GM23248 (cell line): ENCODE measurements around the gene CMPK2. TPM values are rescaled to one million over a fixed set of nuclear protein-coding genes. Genes with fewer than 3 reads are reported as not detected.

ENCODE experiments used
- DNase-seq: peaks from one replicate; pipeline ENCODE4 v3.0.0-alpha.2; 2015
- H2AFZ ChIP-seq: fragments of 200-600 bp; sonication (generic); 2 replicates; pipeline ENCODE4 v1.6.1; 2016; ENCODE audit warnings: antibody characterized with exemption
- H3F3A ChIP-seq: fragments of 200-600 bp; sonication (generic); 2 replicates; pipeline ENCODE4 v1.6.1; 2016; ENCODE audit warnings: mild to moderate bottlenecking, antibody characterized with exemption, mixed run types; ENCODE audit not compliant: insufficient read depth
- H3K27ac ChIP-seq: fragments of 200-600 bp; sonication (generic); 2 replicates; pipeline ENCODE4 v1.5.1; 2016; ENCODE audit warnings: mild to moderate bottlenecking
- H3K27me3 ChIP-seq: fragments of 200-600 bp; sonication (generic); replicated peaks from 2 replicates; pipeline ENCODE4 v1.6.1; 2016; ENCODE audit warnings: mild to moderate bottlenecking; ENCODE audit not compliant: insufficient read depth
- H3K36me3 ChIP-seq: fragments of 200-600 bp; sonication (generic); 2 replicates; pipeline ENCODE4 v1.6.1; 2016; ENCODE audit warnings: low read depth, mild to moderate bottlenecking
- H3K4me1 ChIP-seq: fragments of 200-600 bp; sonication (generic); 2 replicates; pipeline ENCODE4 v1.6.1; 2016; ENCODE audit warnings: mild to moderate bottlenecking; ENCODE audit not compliant: insufficient read depth
- H3K4me2 ChIP-seq: fragments of 200-600 bp; sonication (generic); one replicate; pipeline ENCODE4 v1.6.1; 2016; ENCODE audit warnings: mild to moderate bottlenecking; ENCODE audit not compliant: unreplicated experiment
- H3K4me3 ChIP-seq: fragments of 200-600 bp; sonication (generic); 2 replicates; pipeline ENCODE4 v1.5.1; 2016; ENCODE audit warnings: mild to moderate bottlenecking
- H3K79me2 ChIP-seq: fragments of 200-600 bp; sonication (generic); 2 replicates; pipeline ENCODE4 v1.6.1; 2016; ENCODE audit warnings: mild to moderate bottlenecking; ENCODE audit not compliant: insufficient read depth
- H3K9ac ChIP-seq: fragments of 200-600 bp; sonication (generic); 2 replicates; pipeline ENCODE4 v1.6.1; 2016; ENCODE audit warnings: mild to moderate bottlenecking
- H3K9me2 ChIP-seq: fragments of 200-600 bp; sonication (generic); 2 replicates; pipeline ENCODE4 v1.6.1; 2016; ENCODE audit warnings: mixed run types, mild to moderate bottlenecking, moderate library complexity; ENCODE audit not compliant: insufficient read depth
- H3K9me3 ChIP-seq: fragments of 200-600 bp; sonication (generic); one replicate; pipeline ENCODE4 v1.6.1; 2017; ENCODE audit warnings: low read depth
- H4K20me1 ChIP-seq: fragments of 200-600 bp; sonication (generic); 2 replicates; pipeline ENCODE4 v1.6.0; 2016; ENCODE audit not compliant: insufficient read depth
- EZH2 ChIP-seq: fragments of 200-600 bp; sonication (generic); IDR thresholded peaks from 2 replicates; pipeline ENCODE4 v1.6.1; 2018; ENCODE audit warnings: antibody characterized with exemption, mild to moderate bottlenecking; ENCODE audit not compliant: insufficient read depth, poor library complexity, severe bottlenecking
- EZH2phosphoT487 ChIP-seq: fragments of 200-600 bp; sonication (generic); IDR thresholded peaks from 2 replicates; pipeline ENCODE4 v1.6.1; 2018; ENCODE audit warnings: antibody characterized with exemption, moderate library complexity, mild to moderate bottlenecking, low read depth; ENCODE audit not compliant: insufficient read depth
- WGBS, 2 experiments: methylation state at CpG; one replicate each; pipeline ENCODE4 v1.1.6; 2015 to 2017; ENCODE audit warnings: low lambda C conversion rate in 2 of 2, low coverage in 1 of 2; ENCODE audit errors: missing lambda C conversion rate in 2 of 2; 5-methylcytosine and 5-hydroxymethylcytosine counted together
- in situ Hi-C: fragments of 300-500 bp; cut with MboI; formaldehyde crosslinking; loops from 2 replicates; pipeline ENCODE4 v1.15.0; 2020
- polyA plus RNA-seq: library from polyadenylated mRNA; unstranded; fragments of >200 nt; fragmentation: Nextera tagmentation; extraction: Ambion mirVana; gene quantifications from 2 replicates; pipeline ENCODE4 v1.2.1, GENCODE V29; 2016
- total RNA-seq: library from RNA; depleted of rRNA; stranded (reverse); fragments of >200 nt; shearing (Covaris generic); gene quantifications from 2 replicates; pipeline ENCODE4 v1.2.3, GENCODE V29; 2014

CMPK2 gene
- total and polyA plus RNA-seq, 2 experiments from 2014 or later: 0.11 TPM; not detected in 1

- H3K9ac ChIP-seq: no peak overlapping the region
- H2AFZ ChIP-seq: no peak overlapping the region
- no peaks in the 10 kb centered on the region for H3K27me3 ChIP-seq
- in situ Hi-C loops: no loop called here
- no peaks in the 10 kb centered on the region for H4K20me1 ChIP-seq
- no peak for TF ChIP-seq EZH2phosphoT487
- no peak for TF ChIP-seq EZH2
- no peak overlapping the region for H3K27ac ChIP-seq
- H3K79me2 ChIP-seq: no peaks in the 10 kb centered on the region
- DNase-seq: no peak
- H3K4me3 ChIP-seq: no peak overlapping the region
- no peaks in the 10 kb centered on the region for H3K9me3 ChIP-seq
- H3F3A ChIP-seq: no peaks in the 10 kb centered on the region
- 88% methylated on average over 21 of the region's 21 CpGs for WGBS, 2 experiments
- no peaks in the 10 kb centered on the region for H3K4me1 ChIP-seq
- H3K36me3 ChIP-seq: no peaks in the 10 kb centered on the region
- no peaks in the 10 kb centered on the region for H3K9me2 ChIP-seq
- no peak overlapping the region for H3K4me2 ChIP-seq
Observed at GRCh38 chr2:6820903-6821584, 44.7 kb downstream of the CMPK2 start.

GRCh38 chr2:6820236-6820635 lies 45.5 kb downstream of the CMPK2 start:
- no peaks in the 10 kb centered on the region for H3K9me2 ChIP-seq
- H4K20me1 ChIP-seq: no peaks in the 10 kb centered on the region
- no peaks in the 10 kb centered on the region for H3K79me2 ChIP-seq
- in situ Hi-C loops: no loop called here
- no peak for DNase-seq
- H3K9ac ChIP-seq: no peak overlapping the region
- no peak overlapping the region for H3K4me3 ChIP-seq
- H2AFZ ChIP-seq: no peak overlapping the region
- no peak overlapping the region for H3K27ac ChIP-seq
- H3K36me3 ChIP-seq: no peaks in the 10 kb centered on the region
- H3K4me2 ChIP-seq: no peak overlapping the region
- no peak for TF ChIP-seq EZH2
- TF ChIP-seq EZH2phosphoT487: no peak
- 64 to 70% methylated on average over 5 of the region's 5 CpGs for WGBS, 2 experiments
- H3K27me3 ChIP-seq: no peaks in the 10 kb centered on the region
- no peaks in the 10 kb centered on the region for H3F3A ChIP-seq
- no peaks in the 10 kb centered on the region for H3K9me3 ChIP-seq
- no peaks in the 10 kb centered on the region for H3K4me1 ChIP-seq

GRCh38 chr2:6819668-6820067 lies 46.0 kb downstream of the CMPK2 start:
- Histone ChIP-seq H3F3A (no peaks in the 10 kb centered on the region), H3K4me2 (no peak overlapping the region), H3K9ac (no peak overlapping the region), H3K36me3 (no peaks in the 10 kb centered on the region), H2AFZ (no peak overlapping the region), H3K79me2 (no peaks in the 10 kb centered on the region), H3K4me3 (no peak overlapping the region), H3K4me1 (no peaks in the 10 kb centered on the region), H4K20me1 (no peaks in the 10 kb centered on the region), H3K27ac (no peak overlapping the region), H3K9me3 (no peaks in the 10 kb centered on the region), H3K27me3 (no peaks in the 10 kb centered on the region), H3K9me2 (no peaks in the 10 kb centered on the region)
- DNase-seq: no peak
- 65 to 75% methylated on average over 3 of the region's 3 CpGs for WGBS, 2 experiments
- in situ Hi-C loops: no loop called here
- TF ChIP-seq EZH2 (no peak), EZH2phosphoT487 (no peak)

GRCh38 chr2:6818012-6818411 lies 47.7 kb downstream of the CMPK2 start:
- Histone ChIP-seq H3K4me1 (no peaks in the 10 kb centered on the region), H3K9ac (no peak overlapping the region), H3K79me2 (no peaks in the 10 kb centered on the region), H3K4me2 (no peak overlapping the region), H2AFZ (no peak overlapping the region), H4K20me1 (no peaks in the 10 kb centered on the region), H3F3A (no peaks in the 10 kb centered on the region), H3K27ac (no peak overlapping the region), H3K36me3 (no peaks in the 10 kb centered on the region), H3K4me3 (no peak overlapping the region), H3K9me2 (no peaks in the 10 kb centered on the region), H3K9me3 (no peaks in the 10 kb centered on the region), H3K27me3 (no peaks in the 10 kb centered on the region)
- DNase-seq: no peak
- WGBS, 2 experiments: 40 to 44% methylated on average over 5 of the region's 5 CpGs
- TF ChIP-seq EZH2: no peak
- TF ChIP-seq EZH2phosphoT487: no peak
- in situ Hi-C loops: no loop called here
